Hematopoietic multipotent progenitor cell treated with erythropoietin and hydrocortisone succinate and interleukin-3 and kit ligand, for 6 days (in vitro differentiated cells): Measurements from ENCODE around the gene RBM23.
"Not testable (repeated sequence)": the region's sequence is repeated elsewhere in the genome, so short reads cannot be mapped to it uniquely, and the experiment has no call there.

ENCODE experiments used
- DNase-seq: peaks from one replicate; pipeline ENCODE4 v3.0.0-alpha.2; 2015

Gene RBM23

DNA sequence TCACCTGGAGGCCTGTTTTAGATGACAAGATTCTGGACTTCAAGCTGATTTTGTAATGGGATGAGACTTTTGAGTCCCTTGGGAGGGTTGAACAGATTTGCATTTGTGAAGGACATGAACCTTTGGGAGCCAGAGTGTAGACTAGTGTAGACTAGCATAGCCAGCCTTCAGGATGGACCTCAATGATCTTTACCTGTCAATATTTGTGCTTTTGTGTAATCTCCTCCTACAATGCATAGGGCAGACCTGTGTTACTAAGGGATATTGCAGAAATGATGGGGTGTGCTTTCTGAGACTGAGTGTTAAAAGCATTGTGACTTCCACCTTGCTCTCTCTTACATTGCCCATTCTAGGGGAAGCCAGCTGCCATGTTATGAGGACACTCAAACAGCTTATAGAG lies 57.3 kb downstream of the RBM23 start:
- no peak for DNase-seq

DNA sequence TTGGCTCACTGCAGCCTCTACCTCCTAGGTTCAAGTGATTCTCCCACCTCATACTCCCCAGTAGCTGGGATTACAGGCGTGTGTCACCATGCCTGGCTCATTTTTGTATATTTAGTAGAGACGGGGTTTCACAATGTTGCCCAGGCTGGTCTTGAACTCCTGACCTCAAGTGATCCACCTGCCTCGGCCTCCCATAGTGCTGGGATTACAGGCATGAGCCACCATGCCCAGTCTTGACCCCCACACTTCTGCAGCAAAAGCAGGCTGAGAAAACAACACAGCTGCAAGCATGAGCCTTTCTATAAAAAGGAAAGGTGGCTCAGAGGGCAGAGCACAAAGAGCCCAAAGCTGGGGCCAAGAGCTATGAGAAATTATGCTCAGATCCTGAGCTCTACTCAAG lies 58.6 kb downstream of the RBM23 start:
- not testable (repeated sequence) for DNase-seq

DNA sequence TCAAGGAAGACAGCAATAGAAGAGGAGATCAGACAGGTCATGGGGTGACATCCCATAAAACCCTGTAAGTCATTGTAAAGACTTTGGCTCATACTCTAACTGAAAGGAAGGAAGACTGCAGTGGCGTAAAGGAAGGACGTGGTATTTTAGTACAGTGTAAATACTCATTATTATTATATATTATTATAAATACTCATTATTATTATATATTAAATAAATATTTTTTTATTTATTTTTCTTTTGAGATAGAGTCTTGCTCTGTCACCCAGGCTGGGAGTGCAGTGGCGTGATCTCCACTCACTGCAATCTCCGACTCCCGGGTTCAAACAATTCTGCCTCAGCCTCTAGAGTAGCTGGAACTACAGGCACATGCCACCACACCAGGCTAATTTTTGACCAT lies 62.5 kb downstream of the RBM23 start:
- DNase-seq = no peak

DNA sequence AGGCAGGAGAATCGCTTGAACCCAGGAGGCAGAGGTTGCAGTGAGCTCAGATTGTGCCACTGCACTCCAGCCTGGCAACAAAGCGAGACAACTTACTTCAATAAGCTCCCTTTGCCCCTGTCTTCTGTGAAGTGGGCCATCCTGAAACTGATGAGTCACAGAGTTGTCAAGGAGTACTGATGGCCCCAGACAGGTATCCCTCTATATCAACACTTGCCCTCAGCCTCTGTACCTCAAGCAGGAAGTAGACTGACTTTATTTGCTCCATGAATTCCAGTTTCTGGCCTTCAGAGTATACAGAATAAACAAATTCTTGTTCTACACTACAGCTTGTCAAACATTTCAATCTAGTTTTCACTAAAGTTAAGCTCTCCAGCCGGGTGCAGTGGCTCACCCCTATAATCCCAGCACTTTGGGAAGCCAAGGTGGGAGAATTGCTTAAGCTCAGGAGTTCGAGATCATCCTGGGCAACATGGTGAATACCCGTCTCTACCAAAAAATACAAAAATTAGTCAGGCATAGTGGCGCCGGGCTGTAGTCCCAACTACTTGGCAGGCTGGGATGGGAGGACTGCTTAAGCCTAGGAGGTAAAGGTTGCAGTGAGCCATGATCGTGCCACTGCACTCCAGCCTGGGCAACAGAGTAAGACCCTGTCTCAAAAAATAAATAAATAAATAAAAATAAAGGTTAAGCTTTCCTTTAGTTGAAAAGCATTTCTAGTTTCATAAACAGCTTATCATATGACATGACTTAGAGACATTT lies 63.8 kb downstream of the RBM23 start:
- DNase-seq = no peak

DNA sequence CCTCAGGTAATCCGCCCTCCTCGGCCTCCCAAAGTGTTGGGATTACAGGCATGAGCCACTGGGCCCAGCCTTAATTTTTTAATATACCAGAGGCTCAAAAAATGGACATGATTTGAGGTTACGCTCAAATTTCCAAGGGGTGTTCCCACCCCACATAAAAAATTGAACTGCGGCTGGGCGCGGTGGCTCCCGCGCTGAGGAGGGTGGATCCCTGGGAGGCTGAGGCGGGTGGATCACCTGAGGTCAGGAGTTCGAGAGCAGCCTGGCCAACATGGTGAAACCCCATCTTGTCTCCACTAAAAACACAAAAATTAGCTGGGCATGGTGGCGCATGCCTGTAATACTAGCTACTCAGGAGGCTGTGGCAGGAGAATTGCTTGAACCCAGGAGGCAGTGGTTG lies 64.7 kb downstream of the RBM23 start:
- DNase-seq = not testable (repeated sequence)

DNA sequence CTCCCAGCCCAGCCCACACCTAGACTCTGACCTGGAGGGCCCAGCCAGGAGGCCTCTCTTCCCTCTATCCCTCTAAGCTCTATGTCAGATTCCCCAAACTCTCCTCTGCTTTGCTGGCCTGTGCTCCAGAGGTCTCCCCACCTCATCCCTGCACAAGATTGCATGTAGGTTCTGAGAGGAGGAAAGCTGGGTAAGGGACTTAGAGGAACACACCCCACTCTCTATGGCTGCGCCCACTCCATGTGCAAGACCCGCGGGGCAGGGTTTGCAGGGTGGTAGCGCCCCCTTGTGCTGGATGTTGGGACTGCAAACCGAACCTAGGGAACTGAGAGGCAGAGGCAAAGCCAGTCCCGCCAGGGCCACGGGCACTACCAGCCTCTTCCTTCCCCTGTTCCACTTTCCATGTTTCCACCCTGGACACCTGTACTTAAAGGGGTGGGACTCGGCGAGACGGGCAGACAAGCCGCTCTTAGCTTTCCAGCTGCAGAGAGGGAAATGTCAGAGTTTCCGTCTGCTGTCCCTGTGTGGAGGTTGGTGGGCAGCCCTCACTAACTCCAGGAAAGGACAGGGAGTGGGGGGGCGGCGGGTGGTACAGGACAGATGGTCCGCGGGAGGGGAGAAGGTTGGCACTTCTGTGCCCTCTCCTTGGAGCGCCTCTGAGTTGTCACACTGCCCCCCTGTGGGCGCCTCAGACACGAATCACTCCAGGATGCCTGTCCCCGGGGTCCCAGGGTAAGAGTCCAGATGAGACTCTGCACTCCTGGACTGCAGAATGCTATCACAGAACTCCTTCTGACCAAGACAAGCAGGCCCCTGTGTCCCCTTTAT lies 65.8 kb downstream of the RBM23 start:
- DNase-seq = peak; percentile 88

DNA sequence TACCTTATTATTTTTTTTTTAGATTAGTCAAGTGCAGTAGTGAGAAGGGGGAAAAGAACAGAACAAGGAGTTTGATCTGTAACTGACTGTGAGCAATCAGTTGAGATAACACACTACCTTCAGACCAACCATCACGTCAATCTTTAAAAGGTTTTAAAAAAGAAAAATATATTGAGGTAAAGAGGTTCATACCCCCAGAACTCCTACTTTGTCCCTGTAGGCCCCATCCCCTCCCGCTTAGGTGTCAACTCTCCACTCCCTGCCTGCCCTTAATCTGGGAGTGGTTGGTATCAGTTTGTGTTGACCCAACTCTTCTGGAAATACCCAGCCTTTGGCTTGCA lies 66.4 kb downstream of the RBM23 start:
- no peak for DNase-seq

DNA sequence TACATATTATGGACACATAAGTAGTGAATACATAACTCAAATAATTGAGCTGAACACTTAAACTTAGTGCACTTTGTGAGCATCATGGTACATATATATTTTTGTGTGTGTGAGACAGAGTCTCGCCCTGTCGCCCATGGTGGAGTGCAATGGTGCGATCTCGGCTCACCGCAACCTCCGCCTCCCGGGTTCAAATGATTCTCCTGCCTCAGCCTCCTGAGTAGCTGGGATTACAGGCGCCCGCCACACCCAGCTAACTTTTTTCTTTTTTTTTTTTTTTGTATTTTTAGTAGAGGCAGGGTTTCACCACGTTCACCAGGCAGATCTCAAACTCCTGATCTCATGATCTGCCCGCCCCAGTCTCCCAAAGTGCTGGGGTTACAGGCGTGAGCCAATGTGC lies 66.8 kb downstream of the RBM23 start:
- DNase-seq = not testable (repeated sequence)

DNA sequence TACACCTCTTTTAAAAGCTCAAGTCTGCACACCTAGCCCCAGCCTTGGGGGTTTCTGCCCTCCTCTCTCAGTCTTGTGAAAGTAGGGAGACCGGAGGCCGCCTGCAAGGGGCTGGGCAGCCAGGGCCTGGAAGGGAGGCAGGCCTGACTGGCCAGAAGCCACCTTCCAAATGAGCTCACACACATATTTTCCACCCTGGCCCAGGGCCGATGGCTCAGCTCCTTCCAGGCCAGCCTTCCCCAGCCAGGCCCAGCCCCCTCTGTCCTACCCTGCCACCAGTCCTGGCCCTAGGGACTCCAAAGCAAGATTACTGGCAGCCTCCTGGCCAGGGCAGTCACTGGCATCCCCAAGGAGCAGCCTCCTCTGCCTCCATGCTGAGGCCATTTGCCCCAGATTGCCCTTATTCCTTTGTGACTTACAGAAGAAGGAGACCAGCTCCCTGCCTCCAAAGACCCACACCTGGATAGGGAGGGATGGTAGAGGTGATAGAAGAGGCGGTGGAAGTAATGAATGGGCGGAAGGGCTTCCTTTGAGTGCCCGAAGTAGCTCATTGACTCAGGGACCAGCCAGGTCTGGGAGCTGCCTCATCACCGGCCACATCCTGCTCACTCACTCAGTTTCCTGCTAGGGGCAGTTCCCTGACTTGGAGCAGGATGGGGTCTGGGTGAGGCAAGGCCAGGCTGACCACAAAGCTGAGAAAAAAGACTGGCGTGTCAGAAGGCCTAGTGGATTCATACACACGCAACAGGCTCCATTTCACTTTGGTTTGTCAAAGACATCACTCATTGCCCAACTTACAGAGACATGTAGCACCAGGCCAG lies 67.8 kb downstream of the RBM23 start:
- DNase-seq = peak; percentile 37

DNA sequence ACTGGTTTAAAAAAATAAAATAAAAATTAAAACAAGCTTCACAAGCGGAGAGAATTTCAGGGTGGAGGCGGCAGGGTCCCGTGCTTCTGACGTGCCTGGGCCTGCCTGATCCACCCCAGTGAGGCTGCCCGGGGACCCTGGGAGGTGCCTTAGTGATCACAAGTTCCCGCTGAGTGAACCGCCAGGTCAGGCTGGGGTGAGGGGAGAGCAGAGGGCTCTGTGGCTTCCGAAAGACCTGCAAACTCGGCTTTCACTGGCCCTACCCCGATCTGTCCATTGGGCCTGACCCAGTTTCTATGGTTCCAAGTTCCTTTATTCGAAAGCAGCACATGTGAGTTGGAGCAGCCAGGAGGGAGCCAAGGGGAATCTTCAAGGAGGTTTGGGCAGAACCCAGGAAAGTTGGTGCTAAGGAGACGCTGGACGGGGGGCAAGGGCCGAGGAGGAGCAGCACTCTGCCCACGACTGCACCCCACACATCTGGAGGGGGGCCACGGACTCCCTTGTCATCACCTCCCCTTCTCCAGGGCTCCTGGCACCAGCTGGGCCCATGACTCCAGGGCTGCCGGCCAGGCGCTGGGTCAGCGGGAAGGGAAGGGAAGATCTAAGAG lies 69.6 kb downstream of the RBM23 start:
- DNase-seq = no peak

DNA sequence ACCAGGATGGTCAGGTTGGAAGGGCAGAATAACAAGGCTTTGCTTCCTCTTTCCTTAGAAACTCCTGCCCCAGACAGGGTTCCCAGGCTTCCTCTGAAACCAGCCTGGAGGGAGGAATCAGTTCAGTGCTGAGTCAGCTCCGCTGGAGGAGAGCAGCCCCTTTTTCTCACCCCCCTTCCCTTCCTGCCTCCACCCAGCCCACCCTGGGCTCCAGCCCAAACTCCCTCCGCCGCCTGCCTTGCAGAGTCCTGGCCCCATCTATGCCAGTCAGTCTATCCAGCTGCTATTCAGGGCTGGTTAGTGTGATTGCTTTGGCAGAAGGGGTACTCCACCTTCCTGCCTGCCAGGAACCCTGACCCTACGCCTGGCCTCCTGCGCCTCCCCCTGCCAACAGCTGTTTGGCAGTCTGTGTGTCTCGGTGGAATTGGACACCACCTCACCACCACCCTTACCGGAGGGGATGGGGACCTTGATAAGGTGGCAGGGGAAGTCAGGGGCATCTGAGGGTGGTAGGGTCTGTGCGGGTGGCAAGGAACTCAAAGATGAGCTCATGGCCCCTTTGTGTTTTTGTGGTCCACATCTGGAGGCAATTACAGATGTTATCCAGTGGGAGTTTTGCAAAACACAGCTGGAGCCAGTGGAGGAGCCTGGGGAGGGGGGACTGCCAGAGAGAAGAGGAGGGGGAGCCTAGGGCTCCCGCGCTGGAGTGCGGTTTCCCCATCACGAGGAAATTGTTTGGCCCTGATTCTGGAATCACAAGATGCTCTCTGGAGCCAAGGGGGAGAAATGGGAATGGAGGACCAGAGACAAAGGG lies 70.4 kb downstream of the RBM23 start:
- DNase-seq = peak; percentile 42

DNA sequence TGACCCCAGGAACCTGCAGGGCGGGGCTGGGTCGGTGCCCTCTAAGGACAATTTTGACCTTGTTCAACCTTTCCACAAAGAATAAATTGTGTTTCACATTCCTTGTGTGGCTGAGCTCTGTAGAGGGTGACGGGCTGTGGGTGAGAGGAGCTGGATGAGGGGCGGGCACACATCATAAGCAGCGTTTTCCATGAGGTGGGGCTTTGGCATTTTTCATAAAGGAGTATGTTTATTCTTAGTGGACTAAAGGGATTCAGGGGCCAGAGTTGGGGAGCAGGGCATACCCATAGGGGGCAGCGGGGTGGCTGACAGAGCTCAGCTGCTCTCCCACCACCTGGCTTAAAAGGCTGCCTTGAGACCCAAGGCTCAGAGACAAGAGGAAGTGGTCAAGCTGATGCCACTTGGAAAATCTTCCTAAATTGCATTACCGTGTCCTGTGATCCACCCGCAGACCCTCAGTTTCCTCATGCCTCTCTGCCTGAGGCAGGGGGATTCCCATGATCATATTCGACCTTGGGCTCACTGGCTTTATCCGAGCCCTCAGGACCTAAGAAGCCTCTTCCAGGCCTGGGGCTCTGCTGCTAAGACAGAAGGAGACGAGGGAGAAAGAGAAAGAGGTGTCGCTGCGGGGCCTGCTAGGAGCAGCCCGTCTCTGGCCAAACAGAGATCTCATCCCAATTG lies 71.1 kb downstream of the RBM23 start:
- DNase-seq = peak; percentile 46

DNA sequence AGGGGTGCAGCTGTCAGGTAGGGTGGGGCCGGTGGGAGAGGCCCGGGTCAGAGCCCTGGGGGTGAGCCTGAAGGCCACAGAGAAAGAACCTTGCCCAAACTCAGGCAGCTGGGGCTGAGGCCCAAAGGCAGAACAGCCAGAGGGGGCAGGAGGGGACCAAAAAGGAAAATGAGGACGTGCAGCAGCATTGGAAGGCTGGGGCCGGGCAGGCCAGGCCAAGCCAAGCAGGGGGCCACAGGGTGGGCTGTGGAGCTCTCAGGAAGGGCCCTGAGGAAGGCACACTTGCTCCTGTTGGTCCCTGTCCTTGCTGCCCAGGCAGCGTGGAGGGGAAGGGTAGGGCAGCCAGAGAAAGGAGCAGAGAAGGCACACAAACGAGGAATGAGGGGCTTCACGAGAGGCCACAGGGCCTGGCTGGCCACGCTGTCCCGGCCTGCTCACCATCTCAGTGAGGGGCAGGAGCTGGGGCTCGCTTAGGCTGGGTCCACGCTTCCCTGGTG lies 72.1 kb downstream of the RBM23 start:
- no peak for DNase-seq

DNA sequence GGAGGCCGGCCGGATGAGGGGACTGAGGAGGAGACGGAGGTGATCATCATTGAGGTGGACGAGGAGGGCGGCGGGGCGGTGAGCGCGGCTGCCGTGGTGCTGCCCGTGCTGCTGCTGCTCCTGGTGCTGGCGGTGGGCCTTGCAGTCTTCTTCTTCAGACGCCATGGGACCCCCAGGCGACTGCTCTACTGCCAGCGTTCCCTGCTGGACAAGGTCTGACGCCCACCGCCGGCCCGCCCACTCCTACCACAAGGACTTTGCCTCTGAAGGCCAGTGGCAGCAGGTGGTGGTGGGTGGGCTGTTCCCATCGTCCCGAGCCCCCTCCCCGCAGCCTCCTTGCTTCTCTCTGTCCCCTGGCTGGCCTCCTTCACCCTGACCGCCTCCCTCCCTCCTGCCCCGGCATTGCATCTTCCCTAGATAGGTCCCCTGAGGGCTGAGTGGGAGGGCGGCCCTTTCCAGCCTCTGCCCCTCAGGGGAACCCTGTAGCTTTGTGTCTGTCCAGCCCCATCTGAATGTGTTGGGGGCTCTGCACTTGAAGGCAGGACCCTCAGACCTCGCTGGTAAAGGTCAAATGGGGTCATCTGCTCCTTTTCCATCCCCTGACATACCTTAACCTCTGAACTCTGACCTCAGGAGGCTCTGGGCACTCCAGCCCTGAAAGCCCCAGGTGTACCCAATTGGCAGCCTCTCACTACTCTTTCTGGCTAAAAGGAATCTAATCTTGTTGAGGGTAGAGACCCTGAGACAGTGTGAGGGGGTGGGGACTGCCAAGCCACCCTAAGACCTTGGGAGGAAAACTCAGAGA lies 72.9 kb downstream of the RBM23 start:
- DNase-seq = no peak

DNA sequence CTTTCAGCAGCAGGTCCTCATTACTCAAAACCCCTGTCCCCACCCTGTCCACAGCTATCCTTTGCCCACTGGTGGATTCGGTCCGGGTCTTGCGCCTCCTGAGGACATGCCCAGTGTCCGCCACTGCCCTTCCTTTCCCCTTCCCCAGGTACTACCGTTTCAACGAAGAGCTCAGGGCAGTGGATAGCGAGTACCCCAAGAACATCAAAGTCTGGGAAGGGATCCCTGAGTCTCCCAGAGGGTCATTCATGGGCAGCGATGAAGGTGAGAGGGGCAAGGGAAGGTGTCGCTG lies 73.9 kb downstream of the RBM23 start:
- no peak for DNase-seq

DNA sequence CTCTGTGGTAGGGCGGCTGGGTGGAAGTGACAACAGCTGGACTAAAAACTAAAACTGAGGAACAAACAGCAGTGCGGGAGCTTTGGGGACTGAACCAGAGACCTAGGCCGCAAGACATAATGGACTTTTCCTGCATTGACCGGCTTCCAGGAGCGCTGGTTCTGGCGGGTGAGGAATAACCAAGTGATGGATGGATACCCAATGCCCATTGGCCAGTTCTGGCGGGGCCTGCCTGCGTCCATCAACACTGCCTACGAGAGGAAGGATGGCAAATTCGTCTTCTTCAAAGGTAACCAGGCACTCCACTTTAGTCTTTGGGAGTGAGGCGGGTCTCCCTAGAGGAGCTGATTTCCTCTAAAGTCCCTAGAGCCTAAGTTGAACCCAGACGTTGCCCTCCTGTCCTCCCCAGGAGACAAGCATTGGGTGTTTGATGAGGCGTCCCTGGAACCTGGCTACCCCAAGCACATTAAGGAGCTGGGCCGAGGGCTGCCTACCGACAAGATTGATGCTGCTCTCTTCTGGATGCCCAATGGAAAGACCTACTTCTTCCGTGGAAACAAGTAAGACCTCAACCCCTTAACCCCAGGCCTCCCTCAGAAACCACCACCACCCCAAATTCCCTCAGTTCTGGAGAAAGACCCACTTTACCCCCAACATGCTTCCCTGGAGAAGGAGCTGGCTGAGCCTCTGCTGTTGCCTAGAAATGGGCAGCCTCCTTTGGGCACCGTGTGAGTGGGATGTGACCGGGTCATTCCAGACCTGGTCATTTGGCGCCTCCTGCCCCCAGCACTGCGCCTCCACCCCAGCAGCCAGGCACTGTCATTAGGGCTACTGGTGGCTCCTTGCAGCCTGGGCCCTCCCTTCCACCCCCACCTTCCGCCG lies 74.5 kb downstream of the RBM23 start:
- DNase-seq = no peak
